HepG2 (cell line): ENCODE data around the gene IFT122. TPM values are rescaled to one million over a fixed set of nuclear protein-coding genes. Genes with fewer than 3 reads are reported as not detected.

Source experiments
- ARID5B ChIP-seq: IDR thresholded peaks from 2 replicates; pipeline ENCODE4 v1.4.0; 2020; ENCODE audit warnings: mild to moderate bottlenecking, missing genetic modification reagents
- FOXA1 ChIP-seq, 2 experiments: fragments of 450-650 bp in 1 of 2; sonication (generic) in 1 of 2; formaldehyde crosslinking in 1 of 2; IDR thresholded peaks; 2 replicates each; pipeline versions ENCODE4 v1.4.0 to v1.6.1; 2016 to 2020; ENCODE audit warnings: missing genetic modification reagents in 1 of 2
- HDAC6 ChIP-seq: fragments of 200-600 bp; sonication (generic); IDR thresholded peaks from 2 replicates; pipeline ENCODE4 v1.7.0; 2017; ENCODE audit warnings: mild to moderate bottlenecking, antibody characterized with exemption, low read length, low read depth
- HNRNPLL ChIP-seq: fragments of 200-400 bp; formaldehyde crosslinking; IDR thresholded peaks from 2 replicates; pipeline ENCODE4 v1.6.1; 2017; ENCODE audit warnings: mild to moderate bottlenecking, low read depth, low read length; ENCODE audit not compliant: poor library complexity, severe bottlenecking
- MAX ChIP-seq: IDR thresholded peaks from 2 replicates; pipeline ENCODE4 v1.6.1; 2012; ENCODE audit warnings: inconsistent platforms
- MXD4 ChIP-seq: IDR thresholded peaks from 2 replicates; pipeline ENCODE4 v1.6.1; 2016; ENCODE audit warnings: mild to moderate bottlenecking, missing biosample characterization, missing genetic modification reagents
- MYC ChIP-seq: sonication (generic); formaldehyde crosslinking; IDR thresholded peaks from 2 replicates; pipeline ENCODE4 v1.9.0; 2021; ENCODE audit warnings: missing genetic modification reagents, borderline replicate concordance
- NFE2L1 ChIP-seq: sonication (generic); formaldehyde crosslinking; IDR thresholded peaks from 2 replicates; pipeline ENCODE4 v1.4.0; 2020; ENCODE audit warnings: missing genetic modification reagents, mild to moderate bottlenecking, borderline replicate concordance
- NONO ChIP-seq, 2 experiments: fragments of 450-650 bp in 1 of 2; sonication (generic) in 1 of 2; formaldehyde crosslinking in 1 of 2; IDR thresholded peaks in 1 of 2; conservative IDR thresholded peaks in 1 of 2; 2 replicates each; pipeline versions ENCODE4 v1.6.1 to v1.8.0; 2017 to 2022; ENCODE audit warnings: mild to moderate bottlenecking in 1 of 2, missing genetic modification reagents in 1 of 2, moderate library complexity in 1 of 2
- PRDM10 ChIP-seq: sonication (generic); formaldehyde crosslinking; IDR thresholded peaks from 2 replicates; pipeline ENCODE4 v1.4.0; 2020; ENCODE audit warnings: low read depth, missing genetic modification reagents
- SMAD3 ChIP-seq: sonication (generic); formaldehyde crosslinking; IDR thresholded peaks from 2 replicates; pipeline ENCODE4 v1.4.0; 2020; ENCODE audit warnings: missing genetic modification reagents
- TERF1 ChIP-seq: sonication (generic); formaldehyde crosslinking; IDR thresholded peaks from 2 replicates; pipeline ENCODE4 v1.8.0; 2022; ENCODE audit warnings: mild to moderate bottlenecking, missing genetic modification reagents, moderate library complexity
- ZBTB34 ChIP-seq: sonication (generic); formaldehyde crosslinking; IDR thresholded peaks from 2 replicates; pipeline ENCODE4 v1.8.0; 2022; ENCODE audit warnings: mild to moderate bottlenecking, missing genetic modification reagents
- ZNF83 ChIP-seq: sonication (generic); formaldehyde crosslinking; IDR thresholded peaks from 2 replicates; pipeline ENCODE4 v1.4.0; 2020; ENCODE audit warnings: missing genetic modification reagents, mild to moderate bottlenecking, borderline replicate concordance
- ZUFSP ChIP-seq: sonication (generic); formaldehyde crosslinking; IDR thresholded peaks from 2 replicates; pipeline ENCODE4 v1.9.0; 2021; ENCODE audit warnings: missing genetic modification reagents, mild to moderate bottlenecking, borderline replicate concordance
- polyA plus RNA-seq, 8 experiments: library from polyadenylated mRNA; depleted of rRNA in 3 of 8; stranded (reverse) in 7 of 8; unstranded in 1 of 8; fragments of >200 nt; fragmentation: Illumina TruSeq in 4 of 8; extraction: Trizol in 4 of 8; gene quantifications; 2 replicates each; pipeline versions ENCODE4 v1.2.1 to v1.2.3, GENCODE V29; 2011 to 2016; ENCODE audit warnings: low read depth in 4 of 8, missing spikeins in 1 of 8, mixed read lengths in 1 of 8; ENCODE audit not compliant: insufficient read depth in 1 of 8
- total RNA-seq, 5 experiments: library from RNA; depleted of rRNA; stranded (reverse); fragments of >200 nt; fragmentation: Illumina TruSeq; extraction: Trizol; gene quantifications; 2 replicates each; pipeline ENCODE4 v1.2.3, GENCODE V29; 2016; ENCODE audit warnings: low read depth in 1 of 5

IFT122 gene
- total and polyA plus RNA-seq, 2 of the 13 experiments (the other 11 are each of a cell fraction or from before 2014, with no cell fraction given): 10.1 to 10.3 TPM

GRCh38 chr3:129399145-129399894, 40.7 kb upstream of the IFT122 start (continued):
- no peak for TF ChIP-seq HNRNPLL
- TF ChIP-seq MXD4 (CRISPR knock-in tag): no peak
- TF ChIP-seq ZUFSP: no peak
- peak; percentile 30 for TF ChIP-seq ARID5B (CRISPR knock-in tag)
- TF ChIP-seq FOXA1 (IDR thresholded peaks at IDR 0.05): no peak
- TF ChIP-seq FOXA1 (CRISPR knock-in tag; IDR thresholded peaks at IDR 0.05): peak; percentile 67
- TF ChIP-seq TERF1 (CRISPR knock-in tag): no peak
- TF ChIP-seq MYC (CRISPR knock-in tag): no peak
- TF ChIP-seq NONO (IDR thresholded peaks at IDR 0.05): no peak
- TF ChIP-seq NONO (CRISPR knock-in tag; conservative IDR thresholded peaks at IDR 0.05): peak; percentile 71
- TF ChIP-seq SMAD3 (CRISPR knock-in tag): peak; percentile 72; the same call in 1 of the 2 replicates
- no peak for TF ChIP-seq MAX
- no peak for TF ChIP-seq ZNF83 (CRISPR knock-in tag)
- TF ChIP-seq PRDM10 (CRISPR knock-in tag): no peak
- no peak for TF ChIP-seq NFE2L1 (CRISPR knock-in tag)
- no peak for TF ChIP-seq HDAC6
- TF ChIP-seq ZBTB34: no peak
